ENCODE results near the gene FBXL20.

Gene FBXL20

GRCh38 chr17:39225308-39225958 is 176.0 kb downstream of the FBXL20 start, which contains the start of gene STAC2:
STAC2 (minus strand) TSS chr17:39225945; CDS start chr17:39225502, 443 bp downstream.
- no peak for DNase-seq (ENCODE audit: low read depth)

GRCh38 chr17:39224778-39225307 is 176.6 kb downstream of the FBXL20 start:
- no peak for DNase-seq (ENCODE audit: low read depth)

- DNase-seq (ENCODE audit: low read depth): no peak
These were observed 177.3 kb downstream of the FBXL20 start for GRCh38 chr17:39223907-39224777.

GRCh38 chr17:39222866-39223834 is 178.3 kb downstream of the FBXL20 start:
- DNase-seq (ENCODE audit: low read depth): no peak

GRCh38 chr17:39222151-39222550 is 179.3 kb downstream of the FBXL20 start:
- no peak for DNase-seq (ENCODE audit: low read depth)

GRCh38 chr17:39221572-39221971 is 179.9 kb downstream of the FBXL20 start:
- no peak for DNase-seq (ENCODE audit: low read depth)

GRCh38 chr17:39219647-39220154 is 181.7 kb downstream of the FBXL20 start:
- no peak for DNase-seq (ENCODE audit: low read depth)

GRCh38 chr17:39218906-39219305 is 182.5 kb downstream of the FBXL20 start:
- DNase-seq (ENCODE audit: low read depth): no peak

GRCh38 chr17:39217734-39218369 is 183.6 kb downstream of the FBXL20 start:
- DNase-seq (ENCODE audit: low read depth): no peak

GRCh38 chr17:39213852-39214251 is 187.6 kb downstream of the FBXL20 start:
- DNase-seq (ENCODE audit: low read depth): no peak

- no peak for DNase-seq (ENCODE audit: low read depth)
These were observed 188.5 kb downstream of the FBXL20 start for GRCh38 chr17:39212841-39213480.

GRCh38 chr17:39212195-39212810 is 189.1 kb downstream of the FBXL20 start:
- no peak for DNase-seq (ENCODE audit: low read depth)

- DNase-seq (ENCODE audit: low read depth): no peak
These were observed 191.4 kb downstream of the FBXL20 start for GRCh38 chr17:39210093-39210434.

- DNase-seq (ENCODE audit: low read depth): peak; percentile 48
These were observed 191.9 kb downstream of the FBXL20 start for GRCh38 chr17:39209317-39210092.

GRCh38 chr17:39208893-39209292 is 192.5 kb downstream of the FBXL20 start:
- DNase-seq (ENCODE audit: low read depth): no peak

GRCh38 chr17:39208136-39208535 is 193.3 kb downstream of the FBXL20 start:
- no peak for DNase-seq (ENCODE audit: low read depth)

- no peak for DNase-seq (ENCODE audit: low read depth)
These were observed 196.3 kb downstream of the FBXL20 start for GRCh38 chr17:39205112-39205526.

GRCh38 chr17:39204245-39204644 is 197.2 kb downstream of the FBXL20 start:
- DNase-seq (ENCODE audit: low read depth): no peak
